ENCODE measurements around the gene MIER2.
"Not testable (repeated sequence)": the region's sequence is repeated elsewhere in the genome, so short reads cannot be mapped to it uniquely, and the experiment has no call there.

MIER2 gene

GRCh38 chr19:271856-272255 lies 72.7 kb downstream of the MIER2 start:
- DNase-seq (ENCODE audit: low read depth) = no peak
- TF ChIP-seq, protein P1, sequence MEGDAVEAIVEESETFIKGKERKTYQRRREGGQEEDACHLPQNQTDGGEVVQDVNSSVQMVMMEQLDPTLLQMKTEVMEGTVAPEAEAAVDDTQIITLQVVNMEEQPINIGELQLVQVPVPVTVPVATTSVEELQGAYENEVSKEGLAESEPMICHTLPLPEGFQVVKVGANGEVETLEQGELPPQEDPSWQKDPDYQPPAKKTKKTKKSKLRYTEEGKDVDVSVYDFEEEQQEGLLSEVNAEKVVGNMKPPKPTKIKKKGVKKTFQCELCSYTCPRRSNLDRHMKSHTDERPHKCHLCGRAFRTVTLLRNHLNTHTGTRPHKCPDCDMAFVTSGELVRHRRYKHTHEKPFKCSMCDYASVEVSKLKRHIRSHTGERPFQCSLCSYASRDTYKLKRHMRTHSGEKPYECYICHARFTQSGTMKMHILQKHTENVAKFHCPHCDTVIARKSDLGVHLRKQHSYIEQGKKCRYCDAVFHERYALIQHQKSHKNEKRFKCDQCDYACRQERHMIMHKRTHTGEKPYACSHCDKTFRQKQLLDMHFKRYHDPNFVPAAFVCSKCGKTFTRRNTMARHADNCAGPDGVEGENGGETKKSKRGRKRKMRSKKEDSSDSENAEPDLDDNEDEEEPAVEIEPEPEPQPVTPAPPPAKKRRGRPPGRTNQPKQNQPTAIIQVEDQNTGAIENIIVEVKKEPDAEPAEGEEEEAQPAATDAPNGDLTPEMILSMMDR (conservative IDR thresholded peaks at IDR 0.05; ENCODE audit: low read length) = no peak
- H3K4me3 ChIP-seq (ENCODE audit: low read length) = no peak overlapping the region

DNA sequence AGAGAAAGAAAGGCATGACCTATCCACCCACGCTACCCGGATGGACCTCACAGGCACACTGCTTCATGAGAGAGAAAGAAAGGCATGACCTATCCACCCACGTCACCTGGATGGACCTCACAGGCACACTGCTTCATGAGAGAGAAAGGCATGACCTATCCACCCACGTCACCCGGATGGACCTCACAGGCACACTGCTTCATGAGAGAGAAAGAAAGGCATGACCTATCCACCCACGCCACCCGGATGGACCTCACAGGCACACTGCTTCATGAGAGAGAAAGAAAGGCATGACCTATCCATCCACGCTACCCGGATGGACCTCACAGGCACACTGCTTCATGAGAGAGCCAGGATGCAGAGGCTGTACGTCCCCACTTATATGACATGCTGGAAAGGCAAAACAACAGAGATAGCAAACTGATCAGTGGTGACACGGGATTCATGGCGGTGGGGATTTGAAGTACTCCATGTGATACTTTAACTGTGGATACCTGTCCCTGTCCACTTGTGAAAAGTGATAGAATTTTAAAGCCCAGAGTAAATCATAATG lies 73.8 kb downstream of the MIER2 start:
- DNase-seq (ENCODE audit: low read depth); H3K4me3 ChIP-seq (ENCODE audit: low read length): not testable (repeated sequence)

DNA sequence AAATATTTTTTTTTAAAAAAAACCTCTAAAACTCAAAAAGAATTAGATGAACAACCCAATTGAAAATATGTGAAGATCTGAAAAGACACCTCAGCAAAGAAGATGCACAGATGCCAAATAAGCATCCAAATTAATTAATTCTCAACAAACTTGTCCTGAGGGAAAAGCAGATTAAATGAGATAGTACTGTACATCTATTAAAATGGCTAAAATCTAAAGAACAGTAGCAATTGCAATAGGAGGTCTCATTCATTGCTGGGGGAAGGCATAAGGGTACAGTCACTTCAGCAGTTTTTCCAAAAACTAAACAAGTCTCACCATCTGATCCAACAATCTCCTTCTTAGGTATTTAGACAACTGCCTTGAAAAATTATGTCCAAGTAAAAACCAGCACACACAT lies 75.4 kb downstream of the MIER2 start:
- no peak for DNase-seq (ENCODE audit: low read depth)
- TF ChIP-seq, protein P1 (conservative IDR thresholded peaks at IDR 0.05; ENCODE audit: low read length) = no peak
- no peak overlapping the region for H3K4me3 ChIP-seq (ENCODE audit: low read length)

DNA sequence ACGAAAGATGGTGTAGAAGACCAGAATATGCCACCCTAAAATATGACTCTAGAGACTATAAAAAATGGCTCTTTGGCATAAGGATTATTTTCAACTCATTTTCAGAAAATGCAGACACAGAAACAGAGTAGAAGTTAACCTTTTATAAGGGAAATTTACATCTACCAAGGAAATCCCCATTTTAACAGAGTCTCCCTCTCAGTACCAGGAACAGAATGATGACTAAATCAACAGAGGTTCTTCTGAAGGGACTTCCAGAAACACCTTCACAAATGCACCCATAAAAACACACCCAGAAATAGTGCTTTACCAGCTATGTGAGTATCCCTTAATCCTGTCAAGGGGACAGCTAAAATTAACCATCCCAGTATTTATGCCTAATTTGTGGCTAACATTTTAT lies 82.5 kb downstream of the MIER2 start:
- DNase-seq (ENCODE audit: low read depth) = no peak

DNA sequence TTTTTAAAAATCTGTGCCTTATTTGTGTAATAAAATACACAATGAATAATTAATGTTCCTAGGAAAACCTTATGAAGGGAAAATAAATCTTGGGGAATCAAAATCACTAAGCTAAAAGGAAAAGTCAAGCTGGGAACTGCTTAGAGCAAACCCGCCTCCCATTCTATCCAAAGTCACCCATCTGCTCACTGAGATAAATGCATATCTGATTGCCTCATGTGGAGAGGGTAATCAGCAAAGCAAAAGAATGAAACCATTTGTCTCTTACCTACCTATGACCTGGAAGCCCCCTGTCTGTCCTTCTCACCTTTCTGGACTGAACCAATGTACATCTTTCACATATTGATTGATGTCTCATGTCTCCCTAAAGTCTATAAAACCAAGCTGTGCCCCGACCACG lies 87.8 kb downstream of the MIER2 start:
- not testable (repeated sequence) for H3K4me3 ChIP-seq (ENCODE audit: low read length); DNase-seq (ENCODE audit: low read depth)

More for the DNA sequence above, 82.5 kb downstream of the MIER2 start:
- H3K4me3 ChIP-seq (ENCODE audit: low read length) = no peak overlapping the region
- TF ChIP-seq, protein P1 (conservative IDR thresholded peaks at IDR 0.05; ENCODE audit: low read length) = no peak

All from AG10803 (cell line).